Gastrocnemius medialis (tissue), 4 donors: ENCODE data around the gene GNL3. TPM values are rescaled to one million over a fixed set of nuclear protein-coding genes. Genes with fewer than 3 reads are reported as not detected.
"Not testable (repeated sequence)": the region's sequence is repeated elsewhere in the genome, so short reads cannot be mapped to it uniquely, and the experiment has no call there.

Experiments used
- ATAC-seq, 2 donors: fragments of 150-250 bp; one replicate each; pipeline ENCODE4 v1.9.1; 2016
- DNase-seq, 2 donors: peaks; one replicate each; pipeline ENCODE4 v3.0.0-alpha.2; 2019
- H3K27ac ChIP-seq, 4 donors: fragments of 200-600 bp; sonication (generic); 1 replicate in 1 of 4; 2 replicates in 3 of 4; pipeline ENCODE4 v1.5.1; 2016 to 2018; ENCODE audit warnings: mild to moderate bottlenecking in 2 of 4, moderate library complexity in 1 of 4
- H3K27me3 ChIP-seq, 3 donors: fragments of 200-600 bp; sonication (generic) in 2 of 3; 1 replicate in 1 of 3; 2 replicates in 2 of 3; pipeline versions ENCODE4 v1.5.1 to v1.6.0; 2016 to 2019; ENCODE audit warnings: mild to moderate bottlenecking in 1 of 3, moderate library complexity in 1 of 3
- H3K36me3 ChIP-seq, 2 donors: fragments of 200-600 bp; sonication (generic) in 1 of 2; one replicate each; pipeline ENCODE4 v1.5.1; 2017 to 2018
- H3K4me1 ChIP-seq, 2 donors: fragments of 200-600 bp; sonication (generic) in 1 of 2; one replicate each; pipeline ENCODE4 v1.5.1; 2016 to 2017; ENCODE audit warnings: mild to moderate bottlenecking in 2 of 2
- H3K4me3 ChIP-seq, 4 donors: fragments of 200-600 bp; sonication (generic) in 3 of 4; 1 replicate in 1 of 4; 2 replicates in 3 of 4; pipeline ENCODE4 v1.5.1; 2016 to 2019; ENCODE audit warnings: mild to moderate bottlenecking in 2 of 4
- H3K9me3 ChIP-seq, 3 donors: fragments of 200-600 bp; sonication (generic) in 2 of 3; 1 replicate in 1 of 3; 2 replicates in 2 of 3; pipeline ENCODE4 v1.5.1; 2016 to 2019
- POLR2A ChIP-seq, 2 donors: fragments of 450-650 bp; IDR thresholded peaks; one replicate each; pipeline ENCODE4 v1.6.1; 2017; ENCODE audit warnings: antibody characterized with exemption in 2 of 2, mild to moderate bottlenecking in 2 of 2, moderate library complexity in 2 of 2
- in situ Hi-C, 4 donors: fragments of 200-750 bp; cut with MboI; loops; one replicate each; pipeline versions ENCODE4 v1.15.0 to v1.8.0; 2017; ENCODE audit warnings: low sequenced_read_pairs in 4 of 4
- intact Hi-C: fragments of 100-400 bp; cut with DNase I; formaldehyde crosslinking; loops from one replicate; pipeline ENCODE4 v1.15.1; 2023; ENCODE audit warnings: low total_unique reads
- total RNA-seq, 4 donors: library from RNA; depleted of rRNA; stranded (reverse); fragments of >200 nt; gene quantifications; one replicate each; pipeline versions ENCODE4 v1.1.0 to v1.2.3, GENCODE V29; 2016
- TF ChIP-seq, protein P1 (sequence below), 5 experiments: fragments of 450-650 bp in 3 of 5; fragments of 200-600 bp in 2 of 5; sonication (generic) in 2 of 5; IDR thresholded peaks in 4 of 5; conservative IDR thresholded peaks in 1 of 5; 1 replicate in 4 of 5; 2 replicates in 1 of 5; pipeline ENCODE4 v1.5.1; 2016 to 2019; ENCODE audit warnings: antibody characterized with exemption in 5 of 5, mild to moderate bottlenecking in 3 of 5, moderate library complexity in 3 of 5

Gene GNL3
- total RNA-seq, 4 donors from 2014 or later: 67.6 to 108 (median 94.2) TPM

DNA sequence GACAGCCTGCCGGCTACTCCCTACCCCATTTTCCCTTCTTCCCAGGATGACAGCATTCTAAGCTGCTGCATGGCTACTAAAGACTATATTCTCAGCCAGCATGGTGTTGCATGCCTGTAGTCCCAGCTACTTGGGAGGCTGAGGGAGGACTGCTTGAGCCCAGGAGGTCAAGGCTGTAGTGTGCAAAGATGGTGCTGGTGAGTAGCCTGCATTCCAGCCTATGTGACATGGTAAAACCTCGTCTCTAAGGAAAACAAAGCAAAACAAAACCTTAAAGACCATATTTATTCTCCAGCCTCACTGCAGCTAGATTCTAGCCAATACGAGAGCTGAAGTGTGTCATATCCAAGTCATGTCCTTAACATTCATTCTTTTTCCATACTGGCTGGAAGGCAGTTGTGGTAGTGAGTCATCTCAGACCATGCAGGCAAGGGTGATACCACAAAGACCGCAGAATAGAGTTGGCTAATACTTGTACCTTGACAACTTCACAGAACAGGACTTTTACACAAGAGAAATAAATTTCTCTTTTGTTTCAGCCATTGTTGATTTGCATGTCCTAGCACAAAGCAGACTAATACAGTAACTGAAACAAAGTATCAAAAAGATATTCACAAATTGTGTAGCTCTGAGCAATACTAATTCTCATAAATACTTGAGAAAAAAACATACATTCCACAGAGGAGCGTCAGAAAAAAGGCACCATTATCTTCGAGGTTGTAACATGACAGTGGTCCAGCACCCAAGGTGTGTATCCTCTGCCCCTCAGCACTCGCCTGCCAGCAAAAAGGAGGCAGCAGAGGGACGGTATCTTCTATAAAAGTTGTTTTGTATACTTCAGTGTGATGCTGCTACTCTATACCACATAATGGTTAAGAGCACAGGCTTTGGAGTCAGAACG lies 15.0 kb upstream of the GNL3 start:
- DNase-seq: peak; percentile 10 to 41
- Histone ChIP-seq H3K27ac (peak overlapping the region; percentile 3 to 77 (median 66)), H3K4me3 (no peak overlapping the region), H3K27me3 (no peaks in the 10 kb centered on the region), H3K9me3 (no peaks in the 10 kb centered on the region), H3K4me1 (peaks cover 0 to 4% of the 10 kb centered on the region in 2 donors), H3K36me3 (peaks cover 0 to 61% of the 10 kb centered on the region in 2 donors)
- peak; percentile 96 to 99 for ATAC-seq
- in situ Hi-C loops (no loop called here), intact Hi-C loops (no loop called here)
- TF ChIP-seq POLR2A (IDR thresholded peaks at IDR 0.05): no peak

DNA sequence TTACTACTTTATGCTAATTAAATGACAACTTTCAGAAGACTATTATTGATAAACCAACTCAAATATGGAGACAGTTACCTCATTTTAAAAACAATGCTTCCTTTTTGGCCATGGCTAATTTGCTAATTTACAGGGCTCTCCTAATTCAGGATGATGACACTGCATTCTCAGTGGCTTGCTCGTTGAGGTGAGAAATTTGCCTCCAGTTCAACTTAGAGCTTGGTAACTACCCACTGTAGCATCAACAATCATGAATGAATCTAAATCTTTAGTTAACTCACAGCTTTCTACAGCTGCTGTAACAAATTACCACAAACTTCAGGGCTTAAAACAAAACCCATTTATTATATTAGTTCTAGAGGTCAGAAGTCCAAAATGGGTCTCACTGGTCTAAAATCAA lies 14.2 kb upstream of the GNL3 start:
- no peak overlapping the region for H3K4me3 ChIP-seq
- in situ Hi-C loops: no loop called here
- H3K27me3 ChIP-seq: no peaks in the 10 kb centered on the region
- DNase-seq: no peak
- peaks cover 0 to 4% of the 10 kb centered on the region in 2 donors for H3K4me1 ChIP-seq
- TF ChIP-seq, protein P1, sequence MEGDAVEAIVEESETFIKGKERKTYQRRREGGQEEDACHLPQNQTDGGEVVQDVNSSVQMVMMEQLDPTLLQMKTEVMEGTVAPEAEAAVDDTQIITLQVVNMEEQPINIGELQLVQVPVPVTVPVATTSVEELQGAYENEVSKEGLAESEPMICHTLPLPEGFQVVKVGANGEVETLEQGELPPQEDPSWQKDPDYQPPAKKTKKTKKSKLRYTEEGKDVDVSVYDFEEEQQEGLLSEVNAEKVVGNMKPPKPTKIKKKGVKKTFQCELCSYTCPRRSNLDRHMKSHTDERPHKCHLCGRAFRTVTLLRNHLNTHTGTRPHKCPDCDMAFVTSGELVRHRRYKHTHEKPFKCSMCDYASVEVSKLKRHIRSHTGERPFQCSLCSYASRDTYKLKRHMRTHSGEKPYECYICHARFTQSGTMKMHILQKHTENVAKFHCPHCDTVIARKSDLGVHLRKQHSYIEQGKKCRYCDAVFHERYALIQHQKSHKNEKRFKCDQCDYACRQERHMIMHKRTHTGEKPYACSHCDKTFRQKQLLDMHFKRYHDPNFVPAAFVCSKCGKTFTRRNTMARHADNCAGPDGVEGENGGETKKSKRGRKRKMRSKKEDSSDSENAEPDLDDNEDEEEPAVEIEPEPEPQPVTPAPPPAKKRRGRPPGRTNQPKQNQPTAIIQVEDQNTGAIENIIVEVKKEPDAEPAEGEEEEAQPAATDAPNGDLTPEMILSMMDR (IDR thresholded peaks at IDR 0.05 in 4 of 5, conservative IDR thresholded peaks at IDR 0.05 in 1 of 5): no peak
- no peak for TF ChIP-seq POLR2A (IDR thresholded peaks at IDR 0.05)
- no peak for ATAC-seq
- intact Hi-C loops: no loop called here
- H3K9me3 ChIP-seq: no peaks in the 10 kb centered on the region
- peaks cover 0 to 60% of the 10 kb centered on the region in 2 donors for H3K36me3 ChIP-seq
- peak overlapping the region in 3 of 4 donors; percentile 61 to 77 (median 70) for H3K27ac ChIP-seq

DNA sequence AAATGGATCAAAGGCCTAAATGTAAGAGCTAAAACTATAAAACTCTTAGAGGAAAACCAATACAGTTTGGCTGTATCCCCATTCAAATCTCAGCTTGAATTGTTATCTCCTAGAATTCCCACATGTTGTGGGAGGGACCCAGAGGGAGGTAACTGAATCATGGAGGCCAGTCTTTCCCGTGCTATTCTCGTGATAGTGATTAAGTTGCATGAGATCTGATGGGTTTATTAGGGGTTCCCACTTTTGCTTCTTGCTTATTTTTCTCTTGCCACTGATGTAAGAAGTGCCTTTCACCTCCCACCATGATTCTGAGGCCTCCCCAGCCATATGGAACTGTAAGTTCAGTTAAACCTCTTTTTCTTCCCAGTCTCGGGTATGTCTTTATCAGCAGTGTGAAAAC lies 9.6 kb upstream of the GNL3 start:
- intact Hi-C loops, H3K27me3 ChIP-seq, DNase-seq, H3K9me3 ChIP-seq, ATAC-seq, H3K4me3 ChIP-seq, H3K27ac ChIP-seq, in situ Hi-C loops: not testable (repeated sequence)
- Histone ChIP-seq H3K36me3 (peaks cover 0 to 91% of the 10 kb centered on the region in 2 donors), H3K4me1 (peaks cover 0 to 14% of the 10 kb centered on the region in 2 donors)

DNA sequence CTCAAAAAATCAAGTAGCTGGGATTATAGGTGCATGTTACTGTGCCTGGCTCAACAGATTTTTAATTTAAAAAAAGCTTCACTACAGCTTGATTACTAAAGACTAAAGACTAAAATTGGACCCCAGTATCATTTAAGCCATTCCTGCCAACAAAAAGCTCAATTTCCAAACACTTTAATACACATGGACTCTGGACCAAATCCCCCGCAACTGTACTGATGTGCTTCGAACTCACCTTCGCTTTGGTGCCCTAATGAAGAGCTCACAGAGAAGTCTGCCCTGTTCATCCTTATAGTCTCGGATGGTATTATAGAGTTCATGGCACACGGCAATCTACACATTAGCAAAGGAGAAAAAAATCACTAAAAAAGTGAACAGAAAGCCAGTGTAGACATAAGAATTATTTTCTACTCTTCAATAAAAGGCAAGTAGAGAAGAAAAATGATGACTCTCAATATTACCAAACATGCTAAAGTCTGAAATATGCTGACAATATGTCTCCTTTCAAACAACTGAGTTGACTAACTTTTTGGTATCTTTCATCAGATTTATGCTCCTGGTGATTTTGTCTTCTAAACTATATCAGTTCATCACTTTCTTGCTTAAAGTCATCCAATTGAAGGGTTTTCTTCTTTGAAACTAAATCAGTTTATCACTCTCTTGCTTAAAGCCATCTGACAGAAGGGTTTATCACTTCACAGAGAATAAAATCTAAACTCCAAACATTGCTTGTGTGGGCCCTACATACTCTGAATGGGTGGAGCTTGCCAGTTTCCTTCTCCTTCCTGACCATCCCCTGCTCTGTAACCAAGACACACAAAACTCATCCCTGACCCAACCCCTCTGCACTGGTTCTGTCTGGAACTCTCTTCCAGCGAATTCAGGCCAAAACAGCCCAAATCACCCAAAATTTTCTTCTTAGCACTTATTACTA lies 7.3 kb upstream of the GNL3 start:
- no peak overlapping the region for H3K4me3 ChIP-seq
- H3K9me3 ChIP-seq: no peaks in the 10 kb centered on the region
- H3K36me3 ChIP-seq: peaks cover 0 to 78% of the 10 kb centered on the region in 2 donors
- ATAC-seq (no peak), DNase-seq (no peak)
- peaks cover 8 to 32% of the 10 kb centered on the region in 2 donors for H3K4me1 ChIP-seq
- in situ Hi-C loops: no loop called here
- intact Hi-C loops: no loop called here
- TF ChIP-seq POLR2A (IDR thresholded peaks at IDR 0.05): no peak
- TF ChIP-seq, protein P1 (IDR thresholded peaks at IDR 0.05 in 4 of 5, conservative IDR thresholded peaks at IDR 0.05 in 1 of 5): no peak
- H3K27me3 ChIP-seq: no peaks in the 10 kb centered on the region
- H3K27ac ChIP-seq: peak overlapping the region in 1 of 4 donors; percentile 16

DNA sequence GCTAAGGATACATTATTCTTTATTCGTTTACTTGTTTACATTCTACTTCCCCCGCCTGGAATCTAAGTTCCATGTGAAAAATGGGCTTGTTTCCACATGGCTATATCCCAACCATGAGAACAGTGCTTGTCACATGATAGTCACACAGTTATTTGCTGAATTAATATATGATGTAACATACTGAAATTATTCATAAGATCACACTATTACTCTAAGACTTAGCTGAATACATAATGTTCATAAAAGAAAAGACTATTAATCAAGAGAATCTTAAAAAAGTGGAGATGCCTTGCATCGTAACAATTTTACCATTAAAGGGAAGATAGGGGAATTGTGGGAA lies 6.7 kb upstream of the GNL3 start:
- peaks cover 9 to 37% of the 10 kb centered on the region in 2 donors for H3K4me1 ChIP-seq
- no peak for ATAC-seq

More for the DNA sequence above, 6.7 kb upstream of the GNL3 start:
- H3K27me3 ChIP-seq: no peaks in the 10 kb centered on the region
- intact Hi-C loops (no loop called here), in situ Hi-C loops (no loop called here)
- peak overlapping the region in 2 of 4 donors; percentile 16 to 60 for H3K27ac ChIP-seq
- no peaks in the 10 kb centered on the region for H3K9me3 ChIP-seq
- TF ChIP-seq POLR2A (IDR thresholded peaks at IDR 0.05): no peak
- TF ChIP-seq, protein P1 (IDR thresholded peaks at IDR 0.05 in 4 of 5, conservative IDR thresholded peaks at IDR 0.05 in 1 of 5): no peak
- DNase-seq: no peak
- no peak overlapping the region for H3K4me3 ChIP-seq
- peaks cover 0 to 72% of the 10 kb centered on the region in 2 donors for H3K36me3 ChIP-seq
